Body of pancreas (tissue), 4 donors: Measurements from ENCODE around the gene SOX6. TPM values are rescaled to one million over a fixed set of nuclear protein-coding genes. Genes with fewer than 3 reads are reported as not detected.
A peak's percentile ranks its signal among the peaks of the same experiment; 100 is the strongest.

Experiments
- ATAC-seq: fragments of 150-250 bp; one replicate; pipeline ENCODE4 v1.9.1; 2016
- DNase-seq, 4 donors: peaks; one replicate each; pipeline ENCODE4 v3.0.0-alpha.2; 2019
- H3K27ac ChIP-seq, 4 donors: fragments of 200-600 bp; sonication (generic); 1 replicate in 3 of 4; 2 replicates in 1 of 4; pipeline versions ENCODE4 v1.5.1 to v1.6.1; 2016 to 2019; ENCODE audit warnings: mild to moderate bottlenecking in 1 of 4, mixed read lengths in 1 of 4, moderate library complexity in 1 of 4
- H3K27me3 ChIP-seq, 2 donors: fragments of 200-600 bp; sonication (generic); one replicate each; pipeline ENCODE4 v1.6.0; 2016; ENCODE audit warnings: mild to moderate bottlenecking in 1 of 2
- H3K36me3 ChIP-seq, 2 donors: fragments of 200-600 bp; sonication (generic); replicated peaks in 1 of 2; 2 replicates each; pipeline ENCODE4 v1.5.1; 2016; ENCODE audit warnings: low read depth in 2 of 2; ENCODE audit not compliant: insufficient read depth in 1 of 2
- H3K4me1 ChIP-seq: fragments of 200-600 bp; sonication (generic); one replicate; pipeline ENCODE4 v1.6.0; 2016
- H3K4me3 ChIP-seq, 2 donors: fragments of 200-600 bp; sonication (generic); 1 replicate in 1 of 2; 2 replicates in 1 of 2; pipeline ENCODE4 v1.5.1; 2016 to 2019
- H3K9me3 ChIP-seq, 3 donors: fragments of 200-600 bp; sonication (generic); 1 replicate in 2 of 3; 2 replicates in 1 of 3; pipeline ENCODE4 v1.5.1; 2016
- POLR2A ChIP-seq, 3 donors: fragments of 450-650 bp; IDR thresholded peaks; one replicate each; pipeline ENCODE4 v1.6.1; 2016; ENCODE audit warnings: antibody characterized with exemption in 3 of 3, mild to moderate bottlenecking in 2 of 3
- WGBS, 2 donors: methylation state at CpG; one replicate each; pipeline ENCODE4 v1.1.5; 2017; 5-methylcytosine and 5-hydroxymethylcytosine counted together
- intact Hi-C: fragments of 100-400 bp; cut with DNase I; formaldehyde crosslinking; loops from one replicate; pipeline ENCODE4 v1.15.1; 2023
- total RNA-seq, 2 donors: library from RNA; depleted of rRNA; stranded (reverse); fragments of >200 nt; gene quantifications; one replicate each; pipeline ENCODE4 v1.1.0, GENCODE V29; 2016
- TF ChIP-seq, protein P1 (sequence below), 7 experiments: fragments of 450-650 bp in 4 of 7; fragments of 200-600 bp in 3 of 7; sonication (generic) in 3 of 7; IDR thresholded peaks; one replicate each; pipeline ENCODE4 v1.5.1; 2016 to 2019; ENCODE audit warnings: antibody characterized with exemption in 7 of 7

SOX6 gene
- total RNA-seq, 2 donors from 2014 or later: 21.4 to 23.6 TPM

DNA sequence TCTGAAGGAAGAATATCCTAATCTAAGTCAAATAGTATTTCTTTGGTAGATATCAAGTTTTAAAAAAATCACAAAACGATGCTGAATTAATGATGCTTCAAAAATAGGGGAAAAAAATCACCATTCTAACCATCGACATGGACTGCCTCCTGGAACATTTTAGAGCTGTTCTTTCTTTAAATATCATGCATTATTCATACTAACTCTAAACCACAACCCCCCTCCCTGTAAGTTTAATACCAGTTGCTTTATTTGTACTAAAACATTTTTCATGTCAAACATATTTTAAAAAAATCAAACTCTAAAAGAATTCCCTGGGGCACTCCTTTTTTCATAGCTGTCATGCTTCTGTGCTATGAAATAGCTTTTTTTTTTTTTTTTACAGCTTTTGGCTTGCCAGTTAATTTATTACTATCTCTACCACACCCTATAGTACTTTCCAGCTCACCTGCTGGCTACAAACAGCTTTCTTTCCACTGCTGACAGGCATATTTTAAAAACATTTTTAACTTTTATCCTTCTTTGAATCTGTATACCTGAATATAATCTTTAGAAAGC is 256.9 kb downstream of the SOX6 start:
- no peak overlapping the region for H3K4me3 ChIP-seq
- 61 to 62% methylated on average over 2 of the region's 2 CpGs for WGBS, 2 donors
- peaks cover 26% of the 10 kb centered on the region for H3K4me1 ChIP-seq
- H3K27ac ChIP-seq: peak overlapping the region in 1 of 4 donors; percentile 31
- no peaks in the 10 kb centered on the region for H3K36me3 ChIP-seq
- no peak for TF ChIP-seq POLR2A (IDR thresholded peaks at IDR 0.05)
- TF ChIP-seq, protein P1, sequence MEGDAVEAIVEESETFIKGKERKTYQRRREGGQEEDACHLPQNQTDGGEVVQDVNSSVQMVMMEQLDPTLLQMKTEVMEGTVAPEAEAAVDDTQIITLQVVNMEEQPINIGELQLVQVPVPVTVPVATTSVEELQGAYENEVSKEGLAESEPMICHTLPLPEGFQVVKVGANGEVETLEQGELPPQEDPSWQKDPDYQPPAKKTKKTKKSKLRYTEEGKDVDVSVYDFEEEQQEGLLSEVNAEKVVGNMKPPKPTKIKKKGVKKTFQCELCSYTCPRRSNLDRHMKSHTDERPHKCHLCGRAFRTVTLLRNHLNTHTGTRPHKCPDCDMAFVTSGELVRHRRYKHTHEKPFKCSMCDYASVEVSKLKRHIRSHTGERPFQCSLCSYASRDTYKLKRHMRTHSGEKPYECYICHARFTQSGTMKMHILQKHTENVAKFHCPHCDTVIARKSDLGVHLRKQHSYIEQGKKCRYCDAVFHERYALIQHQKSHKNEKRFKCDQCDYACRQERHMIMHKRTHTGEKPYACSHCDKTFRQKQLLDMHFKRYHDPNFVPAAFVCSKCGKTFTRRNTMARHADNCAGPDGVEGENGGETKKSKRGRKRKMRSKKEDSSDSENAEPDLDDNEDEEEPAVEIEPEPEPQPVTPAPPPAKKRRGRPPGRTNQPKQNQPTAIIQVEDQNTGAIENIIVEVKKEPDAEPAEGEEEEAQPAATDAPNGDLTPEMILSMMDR (IDR thresholded peaks at IDR 0.05): no peak
- no peak for DNase-seq
- H3K27me3 ChIP-seq: no peaks in the 10 kb centered on the region
- intact Hi-C loops: no loop called here
- ATAC-seq: no peak
- no peaks in the 10 kb centered on the region for H3K9me3 ChIP-seq

DNA sequence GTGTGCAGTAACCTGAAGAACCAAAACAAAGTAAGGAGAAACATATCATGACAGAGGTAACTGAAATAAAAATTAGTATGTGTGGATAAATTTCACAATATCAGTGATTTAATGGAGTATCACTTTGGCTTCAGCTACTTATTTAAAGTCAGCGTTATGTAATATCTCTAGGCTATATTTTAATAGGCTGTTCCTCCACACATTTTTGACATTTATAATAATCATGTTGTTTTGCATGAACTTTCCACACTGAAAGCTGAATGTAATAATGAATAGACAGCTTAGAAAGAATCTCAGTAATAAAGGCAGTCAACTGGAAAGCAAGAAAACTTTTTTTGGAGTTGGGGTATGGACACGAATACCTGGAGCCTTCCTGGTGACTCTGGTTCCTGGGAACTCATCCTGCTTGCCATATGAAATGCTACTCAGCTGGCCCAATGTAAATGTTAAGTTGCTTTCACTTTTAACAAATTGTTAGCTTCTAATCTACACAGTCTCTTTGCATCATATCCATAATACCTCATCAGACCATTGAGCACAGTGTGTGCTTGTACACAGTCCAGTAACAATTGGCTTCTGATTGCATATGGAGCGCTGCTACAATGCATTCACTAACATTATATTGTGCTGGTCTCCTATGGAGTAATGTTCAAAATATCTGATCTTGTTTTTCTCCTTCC is 257.7 kb downstream of the SOX6 start:
- Histone ChIP-seq H3K27ac (peak overlapping the region in 1 of 4 donors; percentile 5), H3K4me3 (no peak overlapping the region), H3K9me3 (no peaks in the 10 kb centered on the region), H3K4me1 (peaks cover 26% of the 10 kb centered on the region), H3K27me3 (no peaks in the 10 kb centered on the region), H3K36me3 (no peaks in the 10 kb centered on the region)
- no peak for ATAC-seq
- WGBS, 2 donors: 77 to 86% methylated on average over 3 of the region's 3 CpGs
- intact Hi-C loops: no loop called here
- no peak for DNase-seq
- no peak for TF ChIP-seq POLR2A (IDR thresholded peaks at IDR 0.05)
- TF ChIP-seq, protein P1 (IDR thresholded peaks at IDR 0.05): no peak

DNA sequence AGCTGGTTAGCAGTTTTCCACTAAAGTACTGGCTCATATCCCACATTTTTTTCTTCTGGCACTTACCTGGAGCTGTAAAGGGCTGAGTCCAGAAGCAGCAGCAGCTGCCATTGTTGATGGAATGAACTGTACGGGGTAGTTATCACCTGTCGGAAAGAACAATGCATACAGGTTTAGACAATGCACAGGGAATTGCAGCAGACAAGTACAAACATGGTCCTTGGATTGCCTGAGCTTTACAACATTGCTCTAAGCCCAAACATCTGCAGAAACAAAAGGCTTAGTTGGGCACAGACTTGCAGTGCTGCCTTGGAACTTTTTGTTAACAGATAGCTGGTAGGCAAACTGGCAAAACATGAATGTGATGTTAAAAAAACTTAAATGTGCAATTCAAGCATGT is 258.8 kb downstream of the SOX6 start:
- H3K36me3 ChIP-seq: no peaks in the 10 kb centered on the region
- H3K9me3 ChIP-seq: no peaks in the 10 kb centered on the region
- H3K27me3 ChIP-seq: no peaks in the 10 kb centered on the region
- intact Hi-C loops: no loop called here
- H3K4me3 ChIP-seq: no peak overlapping the region
- 26 to 37% methylated on average over 2 of the region's 2 CpGs for WGBS, 2 donors
- H3K27ac ChIP-seq: no peak overlapping the region
- DNase-seq (peak in 2 of 4 donors; percentile 8 to 19), ATAC-seq (peak; percentile 35)
- H3K4me1 ChIP-seq: peaks cover 26% of the 10 kb centered on the region
- no peak for TF ChIP-seq POLR2A (IDR thresholded peaks at IDR 0.05)

DNA sequence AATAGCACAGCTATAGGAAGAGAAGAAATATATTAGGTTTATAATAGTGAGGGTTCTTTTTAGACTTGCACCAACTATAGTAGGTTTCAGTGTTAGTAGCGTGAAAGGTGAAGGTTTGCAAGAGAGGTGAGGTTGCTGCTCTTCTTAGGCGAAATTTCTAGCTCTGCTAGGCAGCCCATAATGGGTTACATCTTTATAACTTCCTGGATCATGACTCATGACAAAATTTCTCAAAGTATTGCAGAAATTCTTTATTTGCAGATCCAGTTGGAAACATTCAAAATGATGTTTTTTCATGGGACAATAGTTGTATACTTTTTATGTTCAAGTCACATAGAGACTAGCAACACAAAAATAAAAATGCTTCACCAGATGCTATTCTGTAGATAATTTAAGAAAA is 260.0 kb downstream of the SOX6 start:
- no peak for ATAC-seq
- intact Hi-C loops: no loop called here

DNA sequence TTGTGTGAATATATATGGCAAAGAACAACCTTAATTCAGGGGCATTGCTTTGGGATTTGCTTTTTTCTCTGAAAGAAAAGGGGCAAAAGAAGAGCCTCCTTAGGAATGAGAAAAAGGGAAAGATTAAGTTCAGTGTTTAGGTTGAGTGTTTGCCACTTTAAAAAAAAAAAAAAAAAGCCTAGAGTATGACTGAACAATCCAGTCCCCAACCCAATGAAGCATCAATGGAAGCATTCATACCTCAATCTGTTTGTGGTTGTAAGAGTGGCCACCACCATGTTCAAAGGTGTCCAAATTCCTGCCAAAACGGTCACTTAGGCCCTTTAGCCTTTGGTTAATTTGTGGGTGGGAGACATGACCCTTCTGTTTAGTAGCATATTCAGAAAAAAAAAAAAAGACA is 260.6 kb downstream of the SOX6 start:
- Histone ChIP-seq H3K27me3 (no peaks in the 10 kb centered on the region), H3K4me3 (no peak overlapping the region), H3K9me3 (no peaks in the 10 kb centered on the region), H3K36me3 (no peaks in the 10 kb centered on the region), H3K4me1 (peaks cover 26% of the 10 kb centered on the region), H3K27ac (no peak overlapping the region)
- intact Hi-C loops: no loop called here
- no peak for TF ChIP-seq POLR2A (IDR thresholded peaks at IDR 0.05)
- TF ChIP-seq, protein P1 (IDR thresholded peaks at IDR 0.05): no peak
- no peak for DNase-seq
- no peak for ATAC-seq
- 82 to 83% methylated on average over 1 of the region's 1 CpG for WGBS, 2 donors

More for the DNA sequence above, 260.0 kb downstream of the SOX6 start:
- Histone ChIP-seq H3K36me3 (no peaks in the 10 kb centered on the region), H3K27ac (no peak overlapping the region), H3K4me1 (peaks cover 26% of the 10 kb centered on the region), H3K9me3 (no peaks in the 10 kb centered on the region), H3K27me3 (no peaks in the 10 kb centered on the region), H3K4me3 (no peak overlapping the region)
- WGBS, 2 donors: 89 to 91% methylated on average over 2 of the region's 2 CpGs
- DNase-seq: no peak
- TF ChIP-seq POLR2A (IDR thresholded peaks at IDR 0.05): no peak
- TF ChIP-seq, protein P1 (IDR thresholded peaks at IDR 0.05): no peak
